Caco-2 (cell line): ENCODE measurements around the gene SUOX. TPM values are rescaled to one million over a fixed set of nuclear protein-coding genes. Genes with fewer than 3 reads are reported as not detected.

Experiments
- BruUV-seq: library from RNA; stranded (reverse); fragments of 400-500 nt; replicated peaks from 2 replicates; lab custom pipeline; 2021; lab: Mats Ljungman, UMichigan
- CTCF ChIA-PET: fragments of 300-600 bp; sonication (Branson Sonifier 250); formaldehyde crosslinking; loops from one replicate; lab custom pipeline; 2022; ENCODE audit warnings: antibody characterized with exemption; lab: Charles Lee
- POLR2A ChIA-PET: fragments of 300-600 bp; sonication (Branson Sonifier 250); formaldehyde crosslinking; loops from one replicate; lab custom pipeline; 2022; ENCODE audit warnings: antibody characterized with exemption; lab: Charles Lee
- DNase-seq, 2 experiments: peaks; one replicate each; pipeline versions ENCODE4 v3.0.0 to v3.0.0-alpha.2; 2020 to 2022
- H3K27me3 ChIP-seq: replicated peaks from 2 replicates; pipeline ENCODE4 v1.6.0; 2011; ENCODE audit warnings: low read length; ENCODE audit not compliant: control insufficient read depth, insufficient read depth
- H3K36me3 ChIP-seq: 2 replicates; pipeline ENCODE4 v1.5.1; 2011; ENCODE audit warnings: low read length; ENCODE audit not compliant: control insufficient read depth, insufficient read depth
- H3K4me1 ChIP-seq: fragments of 250-450 bp; sonication (Bioruptor Pico); 2 replicates; pipeline ENCODE4 v1.5.1; 2020; ENCODE audit warnings: mild to moderate bottlenecking
- H3K4me3 ChIP-seq: 2 replicates; pipeline ENCODE4 v1.5.1; 2011; ENCODE audit warnings: low read depth, mild to moderate bottlenecking, control low read depth, low read length
- H3K9me3 ChIP-seq: fragments of 250-450 bp; sonication (Bioruptor Pico); 2 replicates; pipeline ENCODE4 v1.5.1; 2020; ENCODE audit warnings: mild to moderate bottlenecking, moderate library complexity
- H3K27ac Mint-ChIP-seq: one replicate; pipeline ENCODE4 v1.8.0; 2022; ENCODE audit warnings: mixed read lengths; ENCODE audit not compliant: unreplicated experiment
- H3K27me3 Mint-ChIP-seq: one replicate; pipeline ENCODE4 v1.8.0; 2022; ENCODE audit warnings: mixed read lengths; ENCODE audit not compliant: insufficient read depth, unreplicated experiment
- H3K36me3 Mint-ChIP-seq: one replicate; pipeline ENCODE4 v1.8.0; 2022; ENCODE audit warnings: mild to moderate bottlenecking, mixed read lengths; ENCODE audit not compliant: insufficient read depth, unreplicated experiment
- H3K4me1 Mint-ChIP-seq: one replicate; pipeline ENCODE4 v1.8.0; 2022; ENCODE audit warnings: low read depth, mixed read lengths; ENCODE audit not compliant: unreplicated experiment
- H3K4me3 Mint-ChIP-seq: one replicate; pipeline ENCODE4 v1.8.0; 2022; ENCODE audit warnings: mild to moderate bottlenecking, moderate library complexity, mixed read lengths; ENCODE audit not compliant: unreplicated experiment
- H3K9me3 Mint-ChIP-seq: one replicate; pipeline ENCODE4 v1.8.0; 2022; ENCODE audit warnings: mixed read lengths; ENCODE audit not compliant: unreplicated experiment
- intact Hi-C: fragments of 100-400 bp; cut with micrococcal nuclease; formaldehyde crosslinking; loops from one replicate; pipeline ENCODE4 v1.10.0; 2022; ENCODE audit not compliant: unreplicated experiment
- total RNA-seq: library from RNA; stranded (reverse); gene quantifications from 2 replicates; pipeline ENCODE4 v1.2.3, GENCODE V29; 2022
- TF ChIP-seq, protein P1 (sequence below), 2 experiments: fragments of 200-600 bp in 1 of 2; IDR thresholded peaks; 1 replicate in 1 of 2; 2 replicates in 1 of 2; pipeline versions ENCODE4 v1.5.1 to v1.8.0; 2011 to 2022; ENCODE audit warnings: antibody characterized with exemption in 1 of 2, control low read depth in 1 of 2, inconsistent platforms in 1 of 2, low read depth in 1 of 2, low read length in 1 of 2, mild to moderate bottlenecking in 1 of 2, moderate library complexity in 1 of 2; ENCODE audit not compliant: insufficient read depth in 1 of 2, severe bottlenecking in 1 of 2, unreplicated experiment in 1 of 2

The SUOX gene
- total RNA-seq, 1 experiment from 2014 or later: 40.8 TPM

DNA sequence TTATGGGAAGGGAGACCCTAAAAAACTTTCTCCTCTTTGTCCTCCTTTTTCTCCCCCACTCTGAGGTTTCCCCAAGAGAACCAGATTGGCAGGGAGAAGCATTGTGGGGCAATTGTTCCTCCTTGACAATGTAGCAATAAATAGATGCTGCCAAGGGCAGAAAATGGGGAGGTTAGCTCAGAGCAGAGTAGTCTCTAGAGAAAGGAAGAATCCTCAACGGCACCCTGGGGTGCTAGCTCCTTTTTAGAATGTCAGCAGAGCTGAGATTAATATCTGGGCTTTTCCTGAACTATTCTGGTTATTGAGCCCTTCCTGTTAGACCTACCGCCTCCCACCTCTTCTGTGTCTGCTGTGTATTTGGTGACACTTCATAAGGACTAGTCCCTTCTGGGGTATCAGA lies 40.1 kb downstream of the SUOX start:
- Mint-ChIP-seq H3K27ac (no peak overlapping the region), H3K36me3 (peaks cover 31% of the 10 kb centered on the region), H3K4me3 (no peak overlapping the region), H3K4me1 (peaks cover 7% of the 10 kb centered on the region), H3K9me3 (no peaks in the 10 kb centered on the region), H3K27me3 (no peaks in the 10 kb centered on the region)
- ChIA-PET POLR2A (no interaction called here), CTCF (interaction anchor here (0.6 kb wide), 1 partner anchor 14 kb away, joined by 6 read pairs; no protein-coding TSS in a partner anchor)
- TF ChIP-seq, protein P1, sequence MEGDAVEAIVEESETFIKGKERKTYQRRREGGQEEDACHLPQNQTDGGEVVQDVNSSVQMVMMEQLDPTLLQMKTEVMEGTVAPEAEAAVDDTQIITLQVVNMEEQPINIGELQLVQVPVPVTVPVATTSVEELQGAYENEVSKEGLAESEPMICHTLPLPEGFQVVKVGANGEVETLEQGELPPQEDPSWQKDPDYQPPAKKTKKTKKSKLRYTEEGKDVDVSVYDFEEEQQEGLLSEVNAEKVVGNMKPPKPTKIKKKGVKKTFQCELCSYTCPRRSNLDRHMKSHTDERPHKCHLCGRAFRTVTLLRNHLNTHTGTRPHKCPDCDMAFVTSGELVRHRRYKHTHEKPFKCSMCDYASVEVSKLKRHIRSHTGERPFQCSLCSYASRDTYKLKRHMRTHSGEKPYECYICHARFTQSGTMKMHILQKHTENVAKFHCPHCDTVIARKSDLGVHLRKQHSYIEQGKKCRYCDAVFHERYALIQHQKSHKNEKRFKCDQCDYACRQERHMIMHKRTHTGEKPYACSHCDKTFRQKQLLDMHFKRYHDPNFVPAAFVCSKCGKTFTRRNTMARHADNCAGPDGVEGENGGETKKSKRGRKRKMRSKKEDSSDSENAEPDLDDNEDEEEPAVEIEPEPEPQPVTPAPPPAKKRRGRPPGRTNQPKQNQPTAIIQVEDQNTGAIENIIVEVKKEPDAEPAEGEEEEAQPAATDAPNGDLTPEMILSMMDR (IDR thresholded peaks at IDR 0.05; ENCODE audit: insufficient read depth in 1 of 2, low read depth in 1 of 2, low read length in 1 of 2, severe bottlenecking in 1 of 2, unreplicated experiment in 1 of 2): no peak
- Histone ChIP-seq H3K4me3 (no peak overlapping the region), H3K36me3 (peaks cover 4% of the 10 kb centered on the region), H3K4me1 (peaks cover 7% of the 10 kb centered on the region), H3K27me3 (no peaks in the 10 kb centered on the region), H3K9me3 (no peaks in the 10 kb centered on the region)
- BruUV-seq: no TSS peak
- intact Hi-C loops: no loop called here
- no peak for DNase-seq

DNA sequence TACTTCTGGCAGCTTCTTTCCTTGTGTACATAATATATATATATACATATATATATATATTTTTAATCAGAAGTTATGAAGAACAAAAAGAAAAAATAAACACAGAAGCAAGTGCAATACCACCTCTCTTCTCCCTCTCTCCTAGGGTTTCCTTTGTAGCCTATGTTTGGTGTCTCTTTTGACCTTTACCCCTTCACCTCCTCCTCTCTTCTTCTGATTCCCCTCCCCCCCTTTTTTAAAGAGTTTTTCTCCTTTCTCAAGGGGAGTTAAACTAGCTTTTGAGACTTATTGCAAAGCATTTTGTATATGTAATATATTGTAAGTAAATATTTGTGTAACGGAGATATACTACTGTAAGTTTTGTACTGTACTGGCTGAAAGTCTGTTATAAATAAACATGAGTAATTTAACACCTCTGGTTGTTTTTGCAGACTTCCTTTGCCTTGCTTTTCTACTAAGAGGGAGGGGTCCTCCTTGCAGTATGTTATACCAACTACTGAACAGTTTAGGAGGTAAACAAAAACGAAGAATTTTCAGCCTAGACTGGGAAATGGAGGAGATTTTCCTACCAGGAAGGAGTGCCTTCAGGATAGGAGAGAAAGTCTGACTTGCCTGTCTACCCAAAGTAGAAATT lies 41.1 kb downstream of the SUOX start:
- ChIA-PET CTCF (no interaction called here), POLR2A (interaction anchor here (0.6 to 1.1 kb wide), 2 partner anchors 31 to 45 kb away, joined by 3 to 6 read pairs; no protein-coding TSS in a partner anchor)
- no peaks in the 10 kb centered on the region for H3K9me3 ChIP-seq
- no peak overlapping the region for H3K4me3 ChIP-seq
- H3K4me1 ChIP-seq: peaks cover 7% of the 10 kb centered on the region
- no peaks in the 10 kb centered on the region for H3K27me3 ChIP-seq
- DNase-seq: no peak
- Mint-ChIP-seq H3K9me3 (no peaks in the 10 kb centered on the region), H3K27ac (no peak overlapping the region), H3K27me3 (no peaks in the 10 kb centered on the region), H3K4me1 (peaks cover 13% of the 10 kb centered on the region), H3K4me3 (no peak overlapping the region), H3K36me3 (peaks cover 34% of the 10 kb centered on the region)
- H3K36me3 ChIP-seq: peaks cover under 1% of the 10 kb centered on the region
- TF ChIP-seq, protein P1 (IDR thresholded peaks at IDR 0.05; ENCODE audit: insufficient read depth in 1 of 2, low read depth in 1 of 2, low read length in 1 of 2, severe bottlenecking in 1 of 2, unreplicated experiment in 1 of 2): no peak
- intact Hi-C loops: no loop called here
- BruUV-seq: no TSS peak

DNA sequence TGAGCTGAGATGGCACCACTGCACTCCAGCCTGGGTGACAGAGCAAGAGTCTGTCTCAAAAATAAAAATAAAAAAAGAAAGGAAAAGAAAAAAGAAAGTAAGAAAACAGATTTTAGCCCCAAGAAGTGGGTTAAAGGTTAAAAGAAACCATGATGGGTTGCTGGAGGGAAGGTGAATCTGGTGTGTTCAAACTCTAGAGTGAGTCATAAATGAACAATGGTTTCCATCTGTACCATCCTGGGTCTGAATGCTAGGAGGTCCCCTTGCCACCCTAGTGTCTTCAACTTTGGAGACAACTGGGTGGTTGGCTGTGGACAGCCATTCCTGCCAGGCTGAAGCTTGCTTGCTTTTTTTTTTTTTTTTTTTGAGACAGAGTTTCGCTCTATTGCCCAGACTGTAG lies 43.1 kb downstream of the SUOX start:
- TF ChIP-seq, protein P1 (IDR thresholded peaks at IDR 0.05; ENCODE audit: insufficient read depth in 1 of 2, low read depth in 1 of 2, low read length in 1 of 2, severe bottlenecking in 1 of 2, unreplicated experiment in 1 of 2): no peak
- Mint-ChIP-seq H3K9me3 (no peaks in the 10 kb centered on the region), H3K27ac (no peak overlapping the region), H3K4me1 (peaks cover 17% of the 10 kb centered on the region), H3K27me3 (no peaks in the 10 kb centered on the region), H3K36me3 (peaks cover 47% of the 10 kb centered on the region), H3K4me3 (no peak overlapping the region)
- Histone ChIP-seq H3K4me1 (peaks cover 10% of the 10 kb centered on the region), H3K36me3 (no peaks in the 10 kb centered on the region; the same call in 1 of the 2 replicates), H3K27me3 (no peaks in the 10 kb centered on the region), H3K9me3 (no peaks in the 10 kb centered on the region), H3K4me3 (no peak overlapping the region)
- intact Hi-C loops: loop anchor here (5.0 kb wide), 1 partner anchor 218 kb away; no protein-coding TSS in a partner anchor
- POLR2A ChIA-PET: interaction anchor here (1.4 kb wide), 1 partner anchor 43 kb away, joined by 7 read pairs; the partner anchor contains the start of gene SUOX
- no peak for DNase-seq
- BruUV-seq: no TSS peak
- CTCF ChIA-PET: interaction anchor here (0.7 to 1.4 kb wide), 2 partner anchors 44 to 311 kb away, joined by 4 to 15 read pairs; partner anchors contain the start of gene SUOX
